ENCODE data around the gene NRN1L. TPM values are rescaled to one million over a fixed set of nuclear protein-coding genes. Genes with fewer than 3 reads are reported as not detected.
A peak's percentile ranks its signal among the peaks of the same experiment; 100 is the strongest.

Gene NRN1L
- total and polyA plus RNA-seq, 2 of the 4 experiments (the other 2 are of a cell fraction) = 0.27 TPM; not detected in 1

DNA sequence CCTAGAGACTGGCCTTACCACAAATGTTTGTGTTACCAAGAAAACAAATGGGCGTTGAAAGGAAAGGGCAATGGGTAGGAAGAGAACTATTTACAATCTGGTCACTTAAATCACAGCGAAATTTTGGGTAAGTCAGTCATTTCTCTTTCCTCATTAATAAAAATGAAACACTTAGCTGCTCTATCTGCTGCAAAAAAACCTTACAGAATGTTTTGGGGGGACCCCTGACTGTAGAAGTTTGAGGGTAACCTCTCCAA is 38.7 kb upstream of the NRN1L start:
- H4K5ac ChIP-seq (ENCODE audit: low read depth, low read length) = peak overlapping the region; percentile 98
- no peaks in the 10 kb centered on the region for H3K27me3 ChIP-seq (ENCODE audit: control insufficient read depth, insufficient read depth, low read length)
- ATAC-seq (ENCODE audit: low read depth) = no peak
- ChIA-PET CTCF (no interaction called here), POLR2A (ENCODE audit: unreplicated experiment) (no interaction called here)
- peaks cover 13% of the 10 kb centered on the region for H3K4me1 ChIP-seq (ENCODE audit: control insufficient read depth, insufficient read depth, low read length)
- H2AK9ac ChIP-seq (replicated peaks; ENCODE audit: low read depth, low read length, poor library complexity) = peak overlapping the region; percentile 93
- H2AK5ac ChIP-seq (ENCODE audit: low read depth, low read length) = peak overlapping the region; percentile 83
- H2AFZ ChIP-seq (replicated peaks; ENCODE audit: low read length, poor library complexity) = peak overlapping the region; percentile 94
- H4K91ac ChIP-seq (ENCODE audit: insufficient read depth, low read depth, low read length) = peak overlapping the region; percentile 85
- 0 out of 2 replicates have a peak, but pooled peaks cover 2% of the 10 kb centered on the region for H3K36me3 ChIP-seq (ENCODE audit: control insufficient read depth, insufficient read depth, low read length)
- H3K18ac ChIP-seq (ENCODE audit: low read depth, low read length) = peak overlapping the region; percentile 91
- peak overlapping the region; percentile 76 for H3K56ac ChIP-seq (ENCODE audit: extremely low read depth, insufficient read depth, low read length)
- peaks cover 21% of the 10 kb centered on the region for H3K9me1 ChIP-seq (ENCODE audit: insufficient read depth, low read length)
- H2BK120ac ChIP-seq (ENCODE audit: low read depth, low read length) = peak overlapping the region; percentile 76; the same call in 1 of the 2 replicates
- DNase-seq = no peak
- H2BK15ac ChIP-seq (ENCODE audit: low read depth, low read length) = peak overlapping the region; percentile 12; the same call in 1 of the 3 replicates
- H2BK20ac ChIP-seq (ENCODE audit: low read depth, low read length) = peak overlapping the region; percentile 4; the same call in 1 of the 2 replicates
- peak overlapping the region; percentile 98 for H3K27ac ChIP-seq (ENCODE audit: insufficient read depth, low read length)
- H3K4me3 ChIP-seq (ENCODE audit: insufficient read depth, low read depth, low read length) = peak overlapping the region; percentile 53
- H3K9ac ChIP-seq (ENCODE audit: low read depth, low read length) = peak overlapping the region; percentile 94
- no TSS peak for BruUV-seq (replicated peaks)
- H3K14ac ChIP-seq (replicated peaks; ENCODE audit: low read depth, low read length) = peak overlapping the region; percentile 88
- no CpG with 5 or more reads among the region's 2 CpGs for WGBS, 2 experiments (ENCODE audit: extremely low coverage in 2 of 2, insufficient read length in 1 of 2)
- TF ChIP-seq RAD21 (IDR thresholded peaks at IDR 0.05; ENCODE audit: low read length) (no peak), RFX5 (IDR thresholded peaks at IDR 0.05; ENCODE audit: low read depth, low read length) (no peak), MXI1 (IDR thresholded peaks at IDR 0.05; ENCODE audit: borderline replicate concordance, low read depth, low read length) (no peak), CHD1 (IDR thresholded peaks at IDR 0.05; ENCODE audit: low read depth, low read length) (no peak), FOS (IDR thresholded peaks at IDR 0.05; ENCODE audit: low read depth, low read length) (no peak), POLR2A (IDR thresholded peaks at IDR 0.05; ENCODE audit: low read depth, low read length) (no peak), RCOR1 (IDR thresholded peaks at IDR 0.05; ENCODE audit: insufficient replicate concordance, low read length) (no peak), MAZ (IDR thresholded peaks at IDR 0.05; ENCODE audit: borderline replicate concordance, low read depth, low read length) (no peak), CEBPB (IDR thresholded peaks at IDR 0.05; ENCODE audit: low read depth, low read length) (no peak), SMC3 (IDR thresholded peaks at IDR 0.05; ENCODE audit: low read depth, low read length) (no peak), NFE2L2 (IDR thresholded peaks at IDR 0.05; ENCODE audit: low read depth, low read length) (no peak), MAFK (IDR thresholded peaks at IDR 0.05; ENCODE audit: low read depth, low read length) (no peak), BHLHE40 (IDR thresholded peaks at IDR 0.05; ENCODE audit: low read depth, low read length) (no peak)
- TF ChIP-seq, protein P1, sequence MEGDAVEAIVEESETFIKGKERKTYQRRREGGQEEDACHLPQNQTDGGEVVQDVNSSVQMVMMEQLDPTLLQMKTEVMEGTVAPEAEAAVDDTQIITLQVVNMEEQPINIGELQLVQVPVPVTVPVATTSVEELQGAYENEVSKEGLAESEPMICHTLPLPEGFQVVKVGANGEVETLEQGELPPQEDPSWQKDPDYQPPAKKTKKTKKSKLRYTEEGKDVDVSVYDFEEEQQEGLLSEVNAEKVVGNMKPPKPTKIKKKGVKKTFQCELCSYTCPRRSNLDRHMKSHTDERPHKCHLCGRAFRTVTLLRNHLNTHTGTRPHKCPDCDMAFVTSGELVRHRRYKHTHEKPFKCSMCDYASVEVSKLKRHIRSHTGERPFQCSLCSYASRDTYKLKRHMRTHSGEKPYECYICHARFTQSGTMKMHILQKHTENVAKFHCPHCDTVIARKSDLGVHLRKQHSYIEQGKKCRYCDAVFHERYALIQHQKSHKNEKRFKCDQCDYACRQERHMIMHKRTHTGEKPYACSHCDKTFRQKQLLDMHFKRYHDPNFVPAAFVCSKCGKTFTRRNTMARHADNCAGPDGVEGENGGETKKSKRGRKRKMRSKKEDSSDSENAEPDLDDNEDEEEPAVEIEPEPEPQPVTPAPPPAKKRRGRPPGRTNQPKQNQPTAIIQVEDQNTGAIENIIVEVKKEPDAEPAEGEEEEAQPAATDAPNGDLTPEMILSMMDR (conservative IDR thresholded peaks at IDR 0.05; ENCODE audit: low read depth, low read length) = no peak
- TF ChIP-seq, protein P2, sequence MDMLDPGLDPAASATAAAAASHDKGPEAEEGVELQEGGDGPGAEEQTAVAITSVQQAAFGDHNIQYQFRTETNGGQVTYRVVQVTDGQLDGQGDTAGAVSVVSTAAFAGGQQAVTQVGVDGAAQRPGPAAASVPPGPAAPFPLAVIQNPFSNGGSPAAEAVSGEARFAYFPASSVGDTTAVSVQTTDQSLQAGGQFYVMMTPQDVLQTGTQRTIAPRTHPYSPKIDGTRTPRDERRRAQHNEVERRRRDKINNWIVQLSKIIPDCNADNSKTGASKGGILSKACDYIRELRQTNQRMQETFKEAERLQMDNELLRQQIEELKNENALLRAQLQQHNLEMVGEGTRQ (IDR thresholded peaks at IDR 0.05; ENCODE audit: low read depth, low read length) = no peak
- TF ChIP-seq, protein P3, sequence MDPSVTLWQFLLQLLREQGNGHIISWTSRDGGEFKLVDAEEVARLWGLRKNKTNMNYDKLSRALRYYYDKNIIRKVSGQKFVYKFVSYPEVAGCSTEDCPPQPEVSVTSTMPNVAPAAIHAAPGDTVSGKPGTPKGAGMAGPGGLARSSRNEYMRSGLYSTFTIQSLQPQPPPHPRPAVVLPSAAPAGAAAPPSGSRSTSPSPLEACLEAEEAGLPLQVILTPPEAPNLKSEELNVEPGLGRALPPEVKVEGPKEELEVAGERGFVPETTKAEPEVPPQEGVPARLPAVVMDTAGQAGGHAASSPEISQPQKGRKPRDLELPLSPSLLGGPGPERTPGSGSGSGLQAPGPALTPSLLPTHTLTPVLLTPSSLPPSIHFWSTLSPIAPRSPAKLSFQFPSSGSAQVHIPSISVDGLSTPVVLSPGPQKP (IDR thresholded peaks at IDR 0.05; ENCODE audit: borderline replicate concordance, low read depth, low read length) = no peak
- H3K79me1 ChIP-seq (ENCODE audit: low read depth in 1 of 2, low read length in 2 of 2) = peaks cover 24 to 67% of the 10 kb centered on the region in 2 experiments
- H4K20me1 ChIP-seq (ENCODE audit: insufficient read depth, low read length) = peaks cover 43% of the 10 kb centered on the region
- intact Hi-C loops (cut with micrococcal nuclease) = loop anchor here (2.0 kb wide), 1 partner anchor 27 kb away; the partner anchor contains the start of gene EDC4
- dilution Hi-C loops (cut with HindIII; ENCODE audit: low sequenced_read_pairs, unreplicated experiment) = no loop called here
- no peaks in the 10 kb centered on the region for H3K9me3 ChIP-seq (ENCODE audit: control insufficient read depth, insufficient read depth, low read length)
- in situ Hi-C loops (cut with MboI; ENCODE audit: low sequenced_read_pairs) = no loop called here
- H4K8ac ChIP-seq (ENCODE audit: low read depth in 2 of 2, low read length in 2 of 2) = peak overlapping the region; percentile 83 to 95
- peak overlapping the region; percentile 96 for H3K4me2 ChIP-seq (ENCODE audit: low read depth, low read length)
- H2BK5ac ChIP-seq (ENCODE audit: low read depth, low read length, poor library complexity, severe bottlenecking) = peak overlapping the region; percentile 91
- H3K4ac ChIP-seq (ENCODE audit: low read depth, low read length) = peak overlapping the region; percentile 92
- H3K23ac ChIP-seq (ENCODE audit: low read depth, low read length) = peak overlapping the region; percentile 96
